Natural killer cell (primary cell): ENCODE data around the gene TBRG4. TPM values are rescaled to one million over a fixed set of nuclear protein-coding genes. Genes with fewer than 3 reads are reported as not detected.

Source experiments
- ATAC-seq, 3 donors: fragments of 150-1000 bp in 2 of 3; fragments of 200-7000 bp in 1 of 3; cut with Tn5 transposase; 1 replicate in 1 of 3; 2 replicates in 2 of 3; pipeline ENCODE4 v1.10.0; 2021; ENCODE audit warnings: mild to moderate bottlenecking in 2 of 3, moderate library complexity in 2 of 3
- DNase-seq, 2 donors: peaks; one replicate each; pipeline versions ENCODE4 v3.0.0 to v3.0.0-alpha.2; 2013 to 2021; ENCODE audit warnings: mixed read lengths in 1 of 2
- H3K27ac ChIP-seq: one replicate; pipeline ENCODE4 v1.5.1; 2013; ENCODE audit warnings: mild to moderate bottlenecking, low read length
- H3K27me3 ChIP-seq: one replicate; pipeline ENCODE4 v1.6.1; 2013; ENCODE audit warnings: low read length; ENCODE audit not compliant: control insufficient read depth, insufficient read depth
- H3K36me3 ChIP-seq: one replicate; pipeline ENCODE4 v1.6.1; 2013; ENCODE audit warnings: low read length; ENCODE audit not compliant: control insufficient read depth, insufficient read depth
- H3K4me1 ChIP-seq: one replicate; pipeline ENCODE4 v1.6.1; 2013; ENCODE audit warnings: low read length; ENCODE audit not compliant: control insufficient read depth, insufficient read depth
- H3K4me3 ChIP-seq: one replicate; pipeline ENCODE4 v1.5.1; 2013; ENCODE audit warnings: low read length
- H3K9me3 ChIP-seq: one replicate; pipeline ENCODE4 v1.6.1; 2013; ENCODE audit warnings: low read length; ENCODE audit not compliant: control insufficient read depth, insufficient read depth
- H3K27ac Mint-ChIP-seq, 2 donors: one replicate each; pipeline ENCODE4 v1.8.0; 2022; ENCODE audit warnings: mild to moderate bottlenecking in 2 of 2, mixed read lengths in 2 of 2, moderate library complexity in 1 of 2
- H3K27me3 Mint-ChIP-seq, 2 donors: one replicate each; pipeline ENCODE4 v1.8.0; 2022; ENCODE audit warnings: low read depth in 2 of 2, mixed read lengths in 2 of 2
- H3K36me3 Mint-ChIP-seq: one replicate; pipeline ENCODE4 v1.8.0; 2022; ENCODE audit warnings: mixed read lengths
- H3K4me1 Mint-ChIP-seq, 2 donors: one replicate each; pipeline ENCODE4 v1.8.0; 2022; ENCODE audit warnings: mixed read lengths in 2 of 2
- H3K4me3 Mint-ChIP-seq: one replicate; pipeline ENCODE4 v1.8.0; 2022; ENCODE audit warnings: mild to moderate bottlenecking, moderate library complexity, mixed read lengths
- H3K9me3 Mint-ChIP-seq, 2 donors: one replicate each; pipeline ENCODE4 v1.8.0; 2022; ENCODE audit warnings: mixed read lengths in 2 of 2
- CTCF ChIP-seq: fragments of 200-600 bp; IDR thresholded peaks from one replicate; pipeline ENCODE4 v1.8.0; 2022; ENCODE audit warnings: antibody characterized with exemption
- WGBS: methylation state at CpG from one replicate; pipeline ENCODE4 v1.1.7; 2013; ENCODE audit warnings: missing lambda C conversion rate; ENCODE audit not compliant: insufficient coverage; 5-methylcytosine and 5-hydroxymethylcytosine counted together
- intact Hi-C: fragments of 100-400 bp; cut with micrococcal nuclease; formaldehyde crosslinking; loops from one replicate; pipeline ENCODE4 v1.14.2; 2022
- total RNA-seq, 4 donors: library from RNA; stranded (reverse); fragments of 120-200 nt in 1 of 4; gene quantifications; one replicate each; pipeline versions ENCODE4 v1.2.3 to v1.2.4, GENCODE V29; 2013 to 2022

The TBRG4 gene
- total RNA-seq, 3 donors from 2014 or later (not counting 1 experiment from before 2014, with no cell fraction given): 48.6 to 56.7 (median 55.9) TPM

DNA sequence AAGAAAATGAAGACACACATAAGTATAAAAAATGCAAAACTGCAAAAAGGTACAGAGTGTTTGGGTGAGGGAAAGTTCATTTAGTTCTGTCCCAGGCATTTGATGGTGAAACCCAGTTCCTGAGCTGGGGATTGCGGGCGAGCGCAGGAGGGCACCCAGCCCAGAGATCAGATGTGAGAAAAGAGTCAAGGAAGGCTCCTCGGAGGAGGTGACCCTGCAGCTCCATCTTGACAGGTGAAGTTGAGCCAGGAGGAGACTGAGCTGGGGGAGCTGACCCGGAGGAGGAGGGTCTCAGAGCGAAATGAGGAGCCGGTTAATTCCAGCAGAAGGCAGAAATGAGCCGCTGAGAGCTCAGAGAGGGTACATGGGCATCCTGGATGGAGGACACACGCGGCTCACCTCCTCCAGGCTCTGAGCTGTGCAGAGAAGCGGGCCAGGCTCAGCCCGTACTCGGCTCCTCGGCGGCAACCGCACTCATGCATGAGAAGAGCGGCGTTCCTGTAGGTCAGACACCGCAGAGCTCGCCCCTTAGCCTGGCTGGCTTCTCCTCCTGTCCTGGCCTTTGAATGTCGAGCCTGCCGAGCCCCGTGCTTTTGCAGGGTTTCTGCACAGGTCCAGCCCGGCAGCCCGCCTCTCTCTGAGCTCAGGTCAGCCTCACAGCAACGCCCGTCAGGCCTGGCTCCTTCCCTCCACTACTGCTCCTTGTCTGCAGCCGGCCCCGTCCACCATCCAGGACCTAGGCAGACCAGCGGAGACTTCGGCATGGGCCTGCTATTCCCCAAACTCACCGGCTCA lies 36.6 kb upstream of the TBRG4 start:
- 76% methylated on average over 32 of the region's 32 CpGs for WGBS
- Histone ChIP-seq H3K9me3 (no peaks in the 10 kb centered on the region), H3K27ac (no peak overlapping the region), H3K4me1 (no peaks in the 10 kb centered on the region), H3K27me3 (no peaks in the 10 kb centered on the region), H3K4me3 (no peak overlapping the region), H3K36me3 (no peaks in the 10 kb centered on the region)
- intact Hi-C loops: no loop called here
- Mint-ChIP-seq H3K27me3 (peaks cover 20 to 22% of the 10 kb centered on the region in 2 donors), H3K4me1 (no peaks in the 10 kb centered on the region), H3K9me3 (no peaks in the 10 kb centered on the region), H3K36me3 (no peaks in the 10 kb centered on the region), H3K4me3 (no peak overlapping the region), H3K27ac (no peak overlapping the region)
- no peak for TF ChIP-seq CTCF
- ATAC-seq (no peak), DNase-seq (no peak)

DNA sequence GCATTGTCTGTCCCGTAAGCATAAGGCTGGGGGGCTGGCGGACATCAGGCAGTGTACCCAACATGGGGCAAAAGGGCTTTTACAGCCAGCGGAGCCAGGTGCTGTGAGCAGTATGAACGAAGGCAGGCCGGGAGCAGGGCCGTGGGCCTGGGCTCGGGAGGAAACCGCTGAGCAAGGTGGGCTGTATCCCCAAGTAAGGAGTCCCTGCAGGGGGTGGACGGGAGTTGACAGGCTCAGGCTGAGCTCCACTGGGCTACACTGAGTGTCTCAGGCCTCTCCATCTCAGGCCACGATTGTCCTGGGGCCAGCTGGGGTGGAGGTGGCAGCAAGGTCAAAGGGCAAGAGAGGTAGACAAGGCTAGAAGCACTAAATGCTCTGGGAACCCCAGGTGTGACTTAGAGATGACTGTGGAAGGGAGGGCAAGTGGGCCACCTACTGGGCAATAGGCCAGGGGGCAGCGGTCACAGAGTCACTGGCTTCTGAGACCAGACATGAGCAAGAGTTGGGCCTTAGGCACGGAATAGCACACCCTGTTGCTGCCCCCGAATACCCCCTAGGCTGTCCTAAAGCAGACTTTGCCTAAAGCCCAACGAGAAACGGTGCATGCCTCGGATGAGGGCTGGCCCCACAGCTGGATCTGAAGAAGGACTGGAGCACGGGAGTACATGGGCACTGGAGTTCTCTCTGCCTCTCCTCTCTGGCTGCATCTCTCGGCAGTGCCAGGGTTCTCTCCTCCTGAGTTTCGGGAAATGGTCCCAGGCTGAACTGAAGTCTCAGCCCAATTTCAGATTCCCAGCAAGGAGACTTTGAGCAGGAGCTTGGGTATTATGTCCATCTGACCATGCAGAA lies 35.3 kb upstream of the TBRG4 start:
- Mint-ChIP-seq H3K27me3 (peaks cover 17 to 22% of the 10 kb centered on the region in 2 donors), H3K9me3 (no peaks in the 10 kb centered on the region), H3K4me3 (no peak overlapping the region), H3K4me1 (no peaks in the 10 kb centered on the region), H3K27ac (no peak overlapping the region), H3K36me3 (no peaks in the 10 kb centered on the region)
- H3K27ac ChIP-seq: no peak overlapping the region
- DNase-seq (no peak), ATAC-seq (no peak)
- H3K27me3 ChIP-seq: no peaks in the 10 kb centered on the region
- no peak overlapping the region for H3K4me3 ChIP-seq
- no peaks in the 10 kb centered on the region for H3K36me3 ChIP-seq
- H3K4me1 ChIP-seq: no peaks in the 10 kb centered on the region
- no peaks in the 10 kb centered on the region for H3K9me3 ChIP-seq
- intact Hi-C loops: no loop called here
- no peak for TF ChIP-seq CTCF
- 86% methylated on average over 19 of the region's 19 CpGs for WGBS

- H3K27ac ChIP-seq: no peak overlapping the region
- Mint-ChIP-seq H3K27me3 (peaks cover 17 to 22% of the 10 kb centered on the region in 2 donors), H3K4me3 (no peak overlapping the region), H3K4me1 (peaks cover 0 to 4% of the 10 kb centered on the region in 2 donors), H3K9me3 (no peaks in the 10 kb centered on the region), H3K36me3 (no peaks in the 10 kb centered on the region), H3K27ac (no peak overlapping the region)
- intact Hi-C loops: no loop called here
- H3K9me3 ChIP-seq: no peaks in the 10 kb centered on the region
- ATAC-seq: no peak
- no peaks in the 10 kb centered on the region for H3K4me1 ChIP-seq
- no peaks in the 10 kb centered on the region for H3K36me3 ChIP-seq
- DNase-seq: no peak
- no peaks in the 10 kb centered on the region for H3K27me3 ChIP-seq
- 90% methylated on average over 7 of the region's 7 CpGs for WGBS
- H3K4me3 ChIP-seq: no peak overlapping the region
- TF ChIP-seq CTCF: no peak
Observed at GRCh38 chr7:45145881-45146280, 34.4 kb upstream of the TBRG4 start.
